HG02852 (cell line): ENCODE results near the gene ITGB7.

ENCODE experiments used
- ATAC-seq: cut with Tn5 transposase; IDR thresholded peaks from one replicate; pipeline ENCODE4 v1.9.1; 2021; ENCODE audit warnings: mild to moderate bottlenecking, moderate library complexity; ENCODE audit not compliant: unreplicated experiment

ITGB7 gene

GRCh38 chr12:53207042-53207441, at the start of gene ITGB7:
ITGB7 (minus strand) TSS chr12:53207251; CDS start chr12:53200443, 6,808 bp downstream.
- ATAC-seq: peak; percentile 48

- no peak for ATAC-seq
Observed at GRCh38 chr12:53255996-53256395, 48.9 kb upstream of the ITGB7 start.

DNA sequence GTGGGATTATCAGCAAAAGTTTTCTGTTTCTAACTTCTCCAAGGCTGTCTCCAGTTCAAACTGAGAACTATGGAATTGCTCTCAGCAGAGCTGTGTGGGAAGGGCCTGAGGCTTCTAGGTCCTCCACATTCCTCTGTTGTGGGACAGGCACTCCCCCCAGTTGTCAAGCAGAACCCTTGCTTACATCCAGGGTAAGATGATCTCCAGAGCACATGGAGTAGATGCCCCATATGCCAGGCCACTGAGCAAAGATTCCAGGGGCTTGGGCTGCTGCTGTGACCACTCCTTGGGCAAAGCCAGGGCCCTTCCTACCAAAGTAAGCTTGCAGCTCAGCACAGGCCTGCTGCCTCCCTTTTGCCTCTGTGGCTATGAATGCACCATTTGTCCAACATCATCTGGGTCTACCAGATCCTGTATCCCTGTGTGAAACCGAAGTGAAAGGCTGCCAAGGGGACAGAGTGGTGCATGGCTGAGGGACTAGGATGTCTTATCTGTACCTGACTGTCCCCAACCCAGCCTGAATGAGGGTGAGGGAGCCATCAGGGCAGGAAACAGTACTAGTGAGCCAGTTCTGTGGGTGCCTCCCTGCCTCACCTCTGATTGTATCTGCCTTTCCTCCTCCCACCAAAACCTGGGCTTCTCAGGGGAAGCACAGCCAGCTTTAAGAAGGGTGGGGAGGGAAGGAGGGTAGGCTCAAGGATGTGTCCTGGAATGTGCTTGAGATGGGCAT, 47.9 kb upstream of the ITGB7 start:
- ATAC-seq: no peak

GRCh38 chr12:53253298-53253697, 46.2 kb upstream of the ITGB7 start:
- no peak for ATAC-seq

DNA sequence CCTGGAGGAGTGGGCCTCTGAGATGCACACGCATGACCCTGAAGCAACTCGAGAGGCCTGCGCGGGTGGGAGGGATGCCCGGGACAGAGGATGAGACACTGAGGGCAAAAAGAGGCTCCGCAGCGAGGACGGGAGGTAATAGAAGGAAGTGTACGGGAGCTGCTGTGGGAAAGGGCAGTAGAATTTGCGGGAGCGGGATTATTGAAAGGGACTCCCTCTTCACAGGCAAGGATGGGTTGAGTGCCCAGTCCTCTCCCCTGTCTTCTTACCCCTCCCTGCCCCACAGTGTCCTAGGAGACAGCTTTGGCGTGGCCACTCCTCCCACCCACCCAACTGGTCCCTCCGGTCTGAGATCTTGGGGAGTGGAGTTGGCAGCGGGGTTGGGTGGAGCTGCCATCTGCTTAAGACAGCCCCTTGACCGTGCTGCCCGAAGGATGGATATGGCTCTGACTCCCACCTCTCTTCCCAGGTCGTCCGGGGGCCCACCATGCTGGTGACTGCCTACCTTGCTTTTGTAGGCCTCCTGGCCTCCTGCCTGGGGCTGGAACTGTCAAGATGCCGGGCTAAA, 45.4 kb upstream of the ITGB7 start:
- ATAC-seq: no peak

DNA sequence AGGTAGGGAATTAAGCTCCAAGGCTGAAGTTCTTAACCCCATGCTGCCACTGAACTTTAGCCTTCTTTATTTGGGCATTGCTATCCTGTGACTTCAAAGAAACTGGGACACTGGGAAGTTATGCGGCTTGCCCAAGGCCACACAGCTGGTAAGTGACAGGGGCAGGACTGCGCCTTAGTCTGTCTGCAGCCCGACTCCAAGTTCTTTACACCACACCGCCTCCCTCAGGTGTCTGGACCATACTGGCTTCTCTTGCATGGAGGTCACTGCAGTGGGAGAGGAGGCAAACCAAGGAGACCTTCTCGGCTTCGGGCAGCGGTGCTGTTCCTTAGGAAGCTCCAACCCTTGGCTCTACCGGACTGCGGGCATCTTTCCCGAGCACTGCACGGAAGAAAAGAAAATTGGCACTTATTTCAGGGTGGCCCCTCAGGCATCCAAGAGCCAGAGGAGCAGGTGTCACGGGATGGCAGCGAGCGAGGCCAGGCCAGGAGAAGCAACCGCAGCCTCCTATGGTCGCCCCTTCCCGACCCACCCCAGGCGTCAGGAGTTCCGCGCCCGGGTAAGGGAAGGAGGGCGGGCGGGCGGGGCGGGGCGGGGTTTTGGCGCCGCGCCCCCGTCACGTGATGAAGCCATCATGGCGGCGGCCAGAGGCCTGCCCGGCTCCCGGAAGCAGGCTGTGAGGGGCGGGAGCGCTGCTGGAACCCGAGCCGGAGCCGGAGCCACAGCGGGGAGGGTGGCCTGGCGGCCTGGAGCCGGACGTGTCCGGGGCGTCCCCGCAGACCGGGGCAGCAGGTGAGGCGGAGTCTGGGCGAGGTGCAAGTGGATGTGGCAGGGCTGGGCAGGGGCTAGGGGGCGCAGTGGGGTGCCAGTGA, 44.7 kb upstream of the ITGB7 start:
- ATAC-seq: peak; percentile 79

DNA sequence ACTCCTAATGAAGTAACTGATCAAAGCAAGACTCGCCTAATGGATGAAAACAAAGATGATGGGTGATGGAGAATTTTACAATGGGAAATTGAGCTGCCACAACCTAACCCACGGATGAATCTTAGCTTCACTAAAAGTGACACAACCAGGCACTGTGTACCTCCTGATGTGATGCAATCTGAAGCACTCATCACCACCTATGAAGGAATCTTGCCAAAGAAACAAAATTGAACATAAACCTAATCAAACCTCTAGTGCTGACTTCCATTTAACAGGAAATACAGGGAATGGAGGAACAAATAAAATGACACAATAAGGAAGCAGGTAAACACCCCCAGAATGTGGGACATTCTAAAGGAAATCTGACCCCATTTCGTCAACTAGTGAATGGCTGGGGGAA, 38.2 kb upstream of the ITGB7 start:
- no peak for ATAC-seq

DNA sequence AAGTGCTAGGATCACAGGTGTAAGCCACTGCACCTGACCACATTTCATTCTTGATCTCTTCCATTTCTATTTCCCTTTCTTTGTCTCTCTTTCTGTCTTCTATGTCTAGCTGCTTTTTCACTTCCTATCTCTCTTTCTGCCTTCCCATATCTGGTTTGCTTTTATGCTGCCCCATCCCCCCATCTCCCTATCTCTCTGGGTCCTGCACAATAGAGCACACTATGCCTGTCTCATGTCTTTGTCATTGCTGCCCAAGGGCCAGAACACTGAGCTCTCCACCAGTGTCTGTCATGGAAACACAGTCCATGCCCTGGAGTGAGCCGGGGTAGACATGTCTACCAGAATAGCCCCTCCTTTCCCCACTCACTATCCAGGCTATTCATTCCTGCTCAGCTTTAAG, 37.3 kb upstream of the ITGB7 start:
- ATAC-seq: no peak

- ATAC-seq: no peak
Observed at GRCh38 chr12:53241623-53242412, 34.8 kb upstream of the ITGB7 start.

- no peak for ATAC-seq
Observed at GRCh38 chr12:53239643-53240258, 32.7 kb upstream of the ITGB7 start.

- no peak for ATAC-seq
Observed at GRCh38 chr12:53236443-53237111, 29.5 kb upstream of the ITGB7 start.

DNA sequence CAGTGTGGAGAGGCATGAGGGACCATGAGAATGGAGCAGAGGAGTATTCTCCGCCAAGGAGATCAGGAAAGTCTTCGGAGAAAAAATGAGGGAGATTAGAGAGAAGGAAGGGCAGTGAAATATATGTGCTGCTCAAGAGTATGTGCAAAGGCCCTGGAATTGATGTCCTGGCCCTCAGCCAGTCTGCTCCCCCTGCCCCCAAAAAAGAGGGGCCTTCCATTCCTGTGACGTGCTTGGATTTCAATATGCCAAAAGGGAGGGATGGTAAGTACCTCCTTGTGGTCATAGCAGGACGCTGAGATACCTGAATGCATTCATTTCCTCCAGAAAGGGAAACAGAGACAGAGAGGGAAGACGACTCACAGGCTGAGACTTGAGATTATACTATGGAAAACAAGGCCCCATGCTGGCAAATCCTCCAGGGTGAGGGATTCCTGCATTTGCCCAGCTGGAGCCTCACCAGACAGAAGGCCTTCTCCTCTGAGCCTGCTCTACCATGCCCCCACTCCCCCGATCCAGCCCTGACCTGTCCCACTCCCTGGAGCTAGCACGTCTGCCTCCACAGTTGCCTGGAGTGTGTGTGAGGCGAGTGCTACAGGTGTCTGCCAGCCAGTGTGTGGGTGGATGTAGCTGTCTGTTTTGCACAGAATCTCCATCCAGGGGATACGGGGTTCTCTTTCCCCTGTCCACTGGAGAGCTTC, 28.8 kb upstream of the ITGB7 start:
- no peak for ATAC-seq

- ATAC-seq: no peak
Observed at GRCh38 chr12:53235164-53235563, 28.1 kb upstream of the ITGB7 start.

DNA sequence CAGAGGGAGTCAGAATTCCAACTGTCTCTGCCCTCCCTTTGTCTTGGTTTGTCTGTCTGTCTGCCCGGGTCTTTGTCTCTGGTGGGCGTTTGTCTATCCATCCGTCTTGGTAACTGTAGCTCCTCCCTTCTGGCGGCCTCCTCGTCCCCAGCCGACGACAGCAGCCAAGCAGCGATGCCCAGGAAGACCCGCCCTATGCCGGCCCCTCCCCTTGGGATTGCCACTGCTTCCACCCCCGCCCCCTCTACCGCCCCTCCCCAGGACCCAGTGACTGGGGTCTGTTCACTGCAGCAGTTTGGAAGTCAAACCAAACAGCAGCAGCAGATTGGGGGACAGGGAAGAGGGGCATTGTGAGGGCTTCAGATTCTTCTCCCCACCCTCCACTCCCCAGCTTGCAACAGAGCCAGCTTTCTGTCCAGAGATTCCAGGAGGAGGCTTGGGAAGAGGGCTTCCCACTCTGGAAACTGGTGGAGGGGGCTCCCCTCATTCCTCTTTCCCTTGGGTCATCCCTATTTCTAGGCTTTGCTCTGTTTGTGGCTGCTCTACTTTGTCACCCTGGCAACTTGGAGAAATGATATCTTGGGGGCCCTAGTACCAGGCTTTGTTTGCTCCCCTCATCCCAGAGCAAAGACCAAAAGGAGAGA, 27.3 kb upstream of the ITGB7 start:
- ATAC-seq: no peak

- ATAC-seq: no peak
Observed at GRCh38 chr12:53233671-53234121, 26.6 kb upstream of the ITGB7 start.

- ATAC-seq: no peak
Observed at GRCh38 chr12:53232646-53233461, 25.8 kb upstream of the ITGB7 start.

- no peak for ATAC-seq
Observed at GRCh38 chr12:53231921-53232645, 25.0 kb upstream of the ITGB7 start, which contains the start of gene RARG. RARG (minus strand) TSS chr12:53232209; CDS start chr12:53227545, 4,664 bp downstream.

- no peak for ATAC-seq
Observed at GRCh38 chr12:53231671-53231920, 24.5 kb upstream of the ITGB7 start.
